Nephron (organoid): ENCODE measurements around the gene FKBP1B.
"Not testable (repeated sequence)": the region's sequence is repeated elsewhere in the genome, so short reads cannot be mapped to it uniquely, and the experiment has no call there.

Experiments used
- H3K27ac Mint-ChIP-seq, 3 experiments: 2 replicates each; pipeline ENCODE4 v1.8.0; 2020; ENCODE audit warnings: mixed read lengths in 3 of 3, mild to moderate bottlenecking in 2 of 3, moderate library complexity in 1 of 3
- H3K27me3 Mint-ChIP-seq: 2 replicates; pipeline ENCODE4 v1.8.0; 2021; ENCODE audit warnings: low read depth, mild to moderate bottlenecking, moderate library complexity, mixed read lengths
- H3K36me3 Mint-ChIP-seq: 2 replicates; pipeline ENCODE4 v1.8.0; 2020; ENCODE audit warnings: low read depth, mixed read lengths
- H3K4me1 Mint-ChIP-seq: 2 replicates; pipeline ENCODE4 v1.8.0; 2020; ENCODE audit warnings: mixed read lengths
- H3K4me3 Mint-ChIP-seq, 3 experiments: 2 replicates each; pipeline ENCODE4 v1.8.0; 2020; ENCODE audit warnings: mild to moderate bottlenecking in 3 of 3, mixed read lengths in 3 of 3, moderate library complexity in 2 of 3
- H3K9me3 Mint-ChIP-seq: 2 replicates; pipeline ENCODE4 v1.8.0; 2020; ENCODE audit warnings: mixed read lengths
- CTCF ChIP-seq, 3 experiments: fragments of 200-600 bp; sonication (generic); IDR thresholded peaks; one replicate each; pipeline ENCODE4 v1.5.0; 2021; ENCODE audit warnings: antibody characterized with exemption in 3 of 3; ENCODE audit not compliant: unreplicated experiment in 3 of 3

FKBP1B gene

DNA sequence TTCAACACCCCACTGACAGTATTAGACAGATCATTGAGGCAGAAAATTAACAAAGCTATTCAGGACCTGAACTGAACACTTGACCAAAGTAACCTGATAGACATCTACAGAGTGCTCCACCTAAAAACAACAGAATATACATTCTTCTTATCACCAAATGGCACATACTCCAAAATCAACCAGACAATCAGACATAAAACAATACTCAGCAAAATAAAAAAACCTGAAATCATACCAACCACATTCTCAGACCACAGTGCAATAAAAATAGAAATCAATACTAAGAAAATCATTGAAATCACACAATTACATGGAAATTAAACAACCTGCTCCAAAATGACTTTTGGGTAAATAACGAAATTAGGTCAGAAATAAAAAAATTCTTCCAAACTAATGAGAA is 57.8 kb downstream of the FKBP1B start:
- Mint-ChIP-seq H3K36me3 (peaks cover 36% of the 10 kb centered on the region), H3K9me3 (peaks cover 44% of the 10 kb centered on the region), H3K4me1 (peaks cover 10% of the 10 kb centered on the region)

GRCh38 chr2:24109431-24109830 is 59.9 kb downstream of the FKBP1B start:
- H3K4me3 Mint-ChIP-seq, H3K27ac Mint-ChIP-seq, H3K27me3 Mint-ChIP-seq: not testable (repeated sequence)
- H3K4me1 Mint-ChIP-seq: peaks cover 16% of the 10 kb centered on the region
- H3K9me3 Mint-ChIP-seq: peaks cover 44% of the 10 kb centered on the region
- H3K36me3 Mint-ChIP-seq: peaks cover 37% of the 10 kb centered on the region

More for the DNA sequence above, 57.8 kb downstream of the FKBP1B start:
- Mint-ChIP-seq H3K4me3 (no peak overlapping the region), H3K27ac (no peak overlapping the region), H3K27me3 (no peaks in the 10 kb centered on the region)
- no peak for TF ChIP-seq CTCF (IDR thresholded peaks at IDR 0.05; ENCODE audit: unreplicated experiment in 3 of 3)

DNA sequence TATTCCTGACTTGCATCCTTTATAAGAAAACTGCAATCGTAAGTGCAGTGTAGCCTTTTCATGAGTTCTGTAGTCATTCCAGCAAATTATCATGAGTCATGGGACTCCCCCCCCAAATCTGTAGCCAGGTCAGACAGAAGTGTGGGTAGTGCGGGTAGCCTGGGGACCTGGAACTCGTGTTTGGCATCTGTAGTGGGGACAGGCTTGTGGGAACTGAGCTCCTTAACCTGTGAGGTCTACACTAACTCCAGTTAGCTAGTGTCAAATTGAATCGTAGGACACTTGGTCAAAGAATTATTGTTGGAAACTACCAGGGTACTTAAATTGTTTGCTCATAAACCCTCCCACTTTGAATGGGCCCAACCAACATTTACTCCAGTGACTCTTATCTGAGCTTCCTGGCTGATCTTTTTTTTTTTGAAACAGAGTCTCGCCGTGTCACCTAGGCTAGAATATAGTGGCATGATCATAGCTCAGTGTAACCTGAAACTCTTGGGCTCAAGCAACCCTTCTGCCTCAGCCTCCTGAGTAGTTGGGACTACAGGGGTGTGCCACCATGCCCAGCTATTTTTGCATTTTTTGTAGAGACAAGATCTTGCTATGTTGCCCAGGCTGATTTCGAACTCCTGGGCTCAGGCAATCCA is 61.2 kb downstream of the FKBP1B start:
- Mint-ChIP-seq H3K4me3 (no peak overlapping the region), H3K36me3 (peaks cover 36% of the 10 kb centered on the region), H3K27ac (peak overlapping the region in 2 of 3 experiments; percentile 30 to 71), H3K9me3 (peaks cover 41% of the 10 kb centered on the region), H3K27me3 (no peaks in the 10 kb centered on the region), H3K4me1 (peaks cover 16% of the 10 kb centered on the region)
- no peak for TF ChIP-seq CTCF (IDR thresholded peaks at IDR 0.05; ENCODE audit: unreplicated experiment in 3 of 3)

- Mint-ChIP-seq H3K27me3 (no peaks in the 10 kb centered on the region), H3K9me3 (peaks cover 37% of the 10 kb centered on the region), H3K27ac (peak overlapping the region; percentile 17 to 75 (median 71)), H3K4me1 (peaks cover 16% of the 10 kb centered on the region), H3K4me3 (no peak overlapping the region), H3K36me3 (peaks cover 37% of the 10 kb centered on the region)
- TF ChIP-seq CTCF (IDR thresholded peaks at IDR 0.05; ENCODE audit: unreplicated experiment in 3 of 3): no peak
These were observed 61.9 kb downstream of the FKBP1B start for GRCh38 chr2:24111407-24111901.
